ENCODE measurements around the gene CTSW. TPM values are rescaled to one million over a fixed set of nuclear protein-coding genes. Genes with fewer than 3 reads are reported as not detected.

Gene CTSW
- polyA plus RNA-seq, 1 donor from 2014 or later, result not detected

GRCh38 chr11:65880027-65880426 is 390 bp downstream of the CTSW start:
- H3K27ac ChIP-seq (ENCODE audit: low read length), result no peak overlapping the region
- H3K79me2 ChIP-seq (replicated peaks; ENCODE audit: insufficient read depth, low read length), result peaks cover 3% of the 10 kb centered on the region
- no peaks in the 10 kb centered on the region for H3K36me3 ChIP-seq (ENCODE audit: insufficient read depth, low read length)
- H3K9me2 ChIP-seq (ENCODE audit: insufficient read depth, low read length), result no peaks in the 10 kb centered on the region
- no peak overlapping the region for H3K4me3 ChIP-seq (ENCODE audit: low read length)
- no peaks in the 10 kb centered on the region for H3K9me3 ChIP-seq (ENCODE audit: low read length)
- H3K4me2 ChIP-seq (ENCODE audit: low read length), result no peak overlapping the region
- no peaks in the 10 kb centered on the region for H3F3A ChIP-seq (ENCODE audit: insufficient read depth, low read length, poor library complexity, severe bottlenecking)
- no peak for TF ChIP-seq EZH2 (IDR thresholded peaks at IDR 0.05; ENCODE audit: borderline replicate concordance, insufficient read depth, low read length, poor library complexity, severe bottlenecking)
- no peak for TF ChIP-seq TAF1 (IDR thresholded peaks at IDR 0.05; ENCODE audit: low read depth)
- no peak for TF ChIP-seq MXI1 (conservative IDR thresholded peaks at IDR 0.05; ENCODE audit: poor library complexity, severe bottlenecking)
- no peak for TF ChIP-seq POLR2AphosphoS5 (IDR thresholded peaks at IDR 0.05)
- no peak for TF ChIP-seq EP300 (conservative IDR thresholded peaks at IDR 0.05; ENCODE audit: poor library complexity, severe bottlenecking)
- no peak for TF ChIP-seq RAD21 (conservative IDR thresholded peaks at IDR 0.05)
- no peak for TF ChIP-seq CTCF (IDR thresholded peaks at IDR 0.05; ENCODE audit: poor library complexity, severe bottlenecking)
- no peak for TF ChIP-seq SMC3 (conservative IDR thresholded peaks at IDR 0.05; ENCODE audit: poor library complexity)
- no peak for TF ChIP-seq REST (IDR thresholded peaks at IDR 0.05; ENCODE audit: borderline replicate concordance)
- no peaks in the 10 kb centered on the region for H4K20me1 ChIP-seq (ENCODE audit: insufficient read depth)
- H3K9ac ChIP-seq (ENCODE audit: low read length), result no peak overlapping the region
- H2AFZ ChIP-seq (ENCODE audit: low read depth, low read length), result no peak overlapping the region
- no peaks in the 10 kb centered on the region for H3K27me3 ChIP-seq (ENCODE audit: insufficient read depth, low read depth, low read length)

- TF ChIP-seq TAF1 (IDR thresholded peaks at IDR 0.05; ENCODE audit: low read depth) (no peak), EZH2 (IDR thresholded peaks at IDR 0.05; ENCODE audit: borderline replicate concordance, insufficient read depth, low read length, poor library complexity, severe bottlenecking) (no peak), POLR2AphosphoS5 (IDR thresholded peaks at IDR 0.05) (no peak), EP300 (conservative IDR thresholded peaks at IDR 0.05; ENCODE audit: poor library complexity, severe bottlenecking) (no peak), CTCF (IDR thresholded peaks at IDR 0.05; ENCODE audit: poor library complexity, severe bottlenecking) (no peak), SMC3 (conservative IDR thresholded peaks at IDR 0.05; ENCODE audit: poor library complexity) (no peak), REST (IDR thresholded peaks at IDR 0.05; ENCODE audit: borderline replicate concordance) (no peak), MXI1 (conservative IDR thresholded peaks at IDR 0.05; ENCODE audit: poor library complexity, severe bottlenecking) (no peak), RAD21 (conservative IDR thresholded peaks at IDR 0.05) (no peak)
- no peak overlapping the region for H3K4me2 ChIP-seq (ENCODE audit: low read length)
- peaks cover 8% of the 10 kb centered on the region for H3K79me2 ChIP-seq (replicated peaks; ENCODE audit: insufficient read depth, low read length)
- H3K27me3 ChIP-seq (ENCODE audit: insufficient read depth, low read depth, low read length), result no peaks in the 10 kb centered on the region
- no peaks in the 10 kb centered on the region for H3K9me2 ChIP-seq (ENCODE audit: insufficient read depth, low read length)
- H3K9me3 ChIP-seq (ENCODE audit: low read length), result no peaks in the 10 kb centered on the region
- no peak overlapping the region for H3K4me3 ChIP-seq (ENCODE audit: low read length)
- no peak overlapping the region for H3K27ac ChIP-seq (ENCODE audit: low read length)
- H3F3A ChIP-seq (ENCODE audit: insufficient read depth, low read length, poor library complexity, severe bottlenecking), result no peaks in the 10 kb centered on the region
- H3K36me3 ChIP-seq (ENCODE audit: insufficient read depth, low read length), result no peaks in the 10 kb centered on the region
- H2AFZ ChIP-seq (ENCODE audit: low read depth, low read length), result no peak overlapping the region
- H3K9ac ChIP-seq (ENCODE audit: low read length), result no peak overlapping the region
- H4K20me1 ChIP-seq (ENCODE audit: insufficient read depth), result no peaks in the 10 kb centered on the region
Measured at GRCh38 chr11:65880844-65881421, 1.3 kb downstream of the CTSW start.

Data from neural cell (in vitro differentiated cells).